GM13976 (cell line): ENCODE measurements around the gene C10orf143.

Experiments
- DNase-seq: peaks from one replicate; pipeline ENCODE4 v3.0.0; 2012; ENCODE audit warnings: low spot score
- CTCF ChIP-seq: IDR thresholded peaks from 2 replicates; pipeline ENCODE4 v1.5.1; 2012; ENCODE audit warnings: borderline replicate concordance, mild to moderate bottlenecking; ENCODE audit not compliant: insufficient read depth; ENCODE audit errors: extremely low read depth, missing control alignments, control extremely low read depth
- in situ Hi-C: fragments of 300-500 bp; cut with MboI; formaldehyde crosslinking; loops from one replicate; pipeline ENCODE4 v1.12.0; 2022; ENCODE audit warnings: low sequenced_read_pairs, mixed read lengths, inconsistent platforms; ENCODE audit not compliant: unreplicated experiment

The C10orf143 gene

GRCh38 chr10:130022511-130023299, 87.9 kb downstream of the C10orf143 start:
- DNase-seq, result no peak

GRCh38 chr10:130022086-130022485, 88.5 kb downstream of the C10orf143 start:
- no peak for DNase-seq
- no peak for TF ChIP-seq CTCF

More at GRCh38 chr10:130022511-130023299, 87.9 kb downstream of the C10orf143 start:
- no peak for TF ChIP-seq CTCF
- in situ Hi-C loops, result no loop called here

GRCh38 chr10:130021383-130021950, 89.2 kb downstream of the C10orf143 start:
- no peak for TF ChIP-seq CTCF
- in situ Hi-C loops, result no loop called here
- DNase-seq, result no peak

More at GRCh38 chr10:130022086-130022485, 88.5 kb downstream of the C10orf143 start:
- in situ Hi-C loops, result no loop called here

- DNase-seq, result no peak
- in situ Hi-C loops, result no loop called here
- no peak for TF ChIP-seq CTCF
These were observed 89.8 kb downstream of the C10orf143 start for GRCh38 chr10:130020651-130021382.

- TF ChIP-seq CTCF, result no peak
- in situ Hi-C loops, result no loop called here
- DNase-seq, result no peak
These were observed 91.9 kb downstream of the C10orf143 start for GRCh38 chr10:130018730-130019185.

GRCh38 chr10:130018265-130018664, 92.4 kb downstream of the C10orf143 start:
- in situ Hi-C loops, result no loop called here
- no peak for DNase-seq

More at GRCh38 chr10:130018265-130018664, 92.4 kb downstream of the C10orf143 start:
- no peak for TF ChIP-seq CTCF
